Hepatocyte (in vitro differentiated cells): ENCODE results near the gene ZC3H12D.
"Not testable (repeated sequence)": the region's sequence is repeated elsewhere in the genome, so short reads cannot be mapped to it uniquely, and the experiment has no call there.

Experiments
- CTCF ChIP-seq: fragments of 200-600 bp; sonication (generic); IDR thresholded peaks from 2 replicates; pipeline ENCODE4 v1.5.1; 2016; ENCODE audit warnings: antibody characterized with exemption, mild to moderate bottlenecking; ENCODE audit not compliant: poor library complexity
- EZH2 ChIP-seq: fragments of 200-600 bp; sonication (generic); IDR thresholded peaks from 2 replicates; pipeline ENCODE4 v1.6.1; 2016; ENCODE audit warnings: antibody characterized with exemption, mild to moderate bottlenecking, borderline replicate concordance

DNA sequence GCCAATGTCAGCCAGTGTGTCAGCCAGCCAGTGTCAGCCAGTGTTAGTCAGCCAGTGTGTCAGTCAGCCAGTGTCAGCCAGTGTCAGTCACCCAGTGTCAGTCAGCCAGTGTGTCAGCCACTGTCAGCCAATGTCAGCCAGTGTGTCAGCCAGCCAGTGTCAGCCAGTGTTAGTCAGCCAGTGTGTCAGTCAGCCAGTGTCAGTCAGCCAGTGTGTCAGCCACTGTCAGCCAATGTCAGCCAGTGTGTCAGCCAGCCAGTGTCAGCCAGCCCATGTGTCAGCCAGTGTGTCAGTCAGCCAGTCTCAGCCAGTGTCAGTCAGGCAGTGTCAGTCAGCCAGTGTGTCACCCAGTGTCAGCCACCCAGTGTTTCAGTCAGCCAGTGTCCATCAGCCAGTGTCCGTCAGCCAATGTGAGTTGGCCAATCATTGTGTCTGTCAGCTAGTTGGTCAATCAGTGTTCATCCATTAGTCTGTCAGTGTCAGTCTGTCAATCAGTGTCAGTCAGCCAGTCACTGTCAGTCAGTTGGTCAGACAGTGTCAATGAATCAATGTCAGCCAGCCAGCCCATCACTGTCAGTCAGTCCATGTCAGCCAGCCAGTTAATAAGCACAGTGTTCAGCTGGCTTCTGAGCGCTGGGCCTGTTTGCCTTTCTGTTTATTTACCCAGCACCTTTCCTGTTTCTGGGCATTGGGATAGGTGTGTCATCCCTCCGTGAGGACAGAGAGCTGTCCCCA is 40.3 kb downstream of the ZC3H12D start:
- TF ChIP-seq CTCF, EZH2: not testable (repeated sequence)
